HepG2 (cell line): ENCODE data around the gene NATD1. TPM values are rescaled to one million over a fixed set of nuclear protein-coding genes. Genes with fewer than 3 reads are reported as not detected.

Source experiments
- ATAC-seq: fragments of 200-7000 bp; cut with Tn5 transposase; 3 replicates; pipeline ENCODE4 v1.9.1; 2020; ENCODE audit warnings: mild to moderate bottlenecking, moderate library complexity
- BruUV-seq: library from RNA; stranded (reverse); fragments of 400-500 nt; replicated peaks from 2 replicates; lab custom pipeline; 2021; lab: Mats Ljungman, UMichigan
- CTCF ChIA-PET: fragments of 300-600 bp; formaldehyde crosslinking; extraction: SDS; loops from one replicate; lab custom pipeline; 2021; ENCODE audit warnings: low total read pairs, inconsistent platforms, low intra/inter-chr PET ratio; lab: Yijun Ruan, JAX
- POLR2A ChIA-PET: fragments of 350-600 bp; sonication (Branson Sonifier 250); formaldehyde crosslinking; loops from one replicate; lab custom pipeline; 2020; ENCODE audit warnings: antibody characterized with exemption, inconsistent platforms; lab: Yijun Ruan, JAX
- DNase-seq: peaks from one replicate; pipeline ENCODE4 v3.0.0-alpha.2; 2015; ENCODE audit warnings: low spot score
- FAIRE-seq: peaks from 3 replicates; lab custom pipeline; 2011; peaks lifted over from hg19 to GRCh38; lab: Jason Lieb, UNC
- H2AFZ ChIP-seq: one replicate; pipeline ENCODE4 v1.6.1; 2011; ENCODE audit warnings: low read length, inconsistent platforms
- H3K27ac ChIP-seq: fragments of 300-600 bp; 3 replicates; pipeline ENCODE4 v1.8.0; 2011; ENCODE audit warnings: mixed run types, mild to moderate bottlenecking, mixed read lengths, low read length, inconsistent platforms; ENCODE audit not compliant: insufficient read depth; ENCODE audit errors: extremely low read length
- H3K27me3 ChIP-seq, 2 experiments: fragments of 200-600 bp in 1 of 2; 2 replicates in 1 of 2; 3 replicates in 1 of 2; pipeline versions ENCODE4 v1.6.0 to v1.8.0; 2011; ENCODE audit warnings: low read length in 2 of 2, mild to moderate bottlenecking in 2 of 2, moderate library complexity in 2 of 2, inconsistent platforms in 1 of 2; ENCODE audit not compliant: insufficient read depth in 2 of 2, control insufficient read depth in 1 of 2
- H3K36me3 ChIP-seq, 2 experiments: fragments of 200-600 bp in 1 of 2; replicated peaks in 1 of 2; 2 replicates in 1 of 2; 3 replicates in 1 of 2; pipeline versions ENCODE4 v1.5.1 to v1.8.0; 2011; ENCODE audit warnings: low read length in 2 of 2, inconsistent platforms in 1 of 2; ENCODE audit not compliant: insufficient read depth in 2 of 2, control insufficient read depth in 1 of 2
- H3K4me1 ChIP-seq: 2 replicates; pipeline ENCODE4 v1.5.1; 2012; ENCODE audit warnings: low read length, inconsistent platforms; ENCODE audit not compliant: insufficient read depth
- H3K4me2 ChIP-seq: 2 replicates; pipeline ENCODE4 v1.6.0; 2011; ENCODE audit warnings: low read depth, low read length, inconsistent platforms
- H3K4me3 ChIP-seq, 3 experiments: fragments of 200-600 bp in 1 of 3; sonication (generic), shearing (Covaris generic) in 1 of 3; replicated peaks in 1 of 3; 2 replicates each; pipeline ENCODE4 v1.5.1; 2011 to 2016; ENCODE audit warnings: low read length in 3 of 3, inconsistent platforms in 2 of 3, low read depth in 2 of 3, mild to moderate bottlenecking in 2 of 3, control low read depth in 1 of 3, mixed read lengths in 1 of 3; ENCODE audit not compliant: insufficient read depth in 1 of 3
- H3K79me2 ChIP-seq: one replicate; pipeline ENCODE4 v1.6.1; 2011; ENCODE audit warnings: low read length, inconsistent platforms; ENCODE audit not compliant: insufficient read depth
- H3K9ac ChIP-seq: 2 replicates; pipeline ENCODE4 v1.6.0; 2011; ENCODE audit warnings: mild to moderate bottlenecking, low read depth, low read length, inconsistent platforms; ENCODE audit not compliant: insufficient read depth
- H3K9me3 ChIP-seq: 2 replicates; pipeline ENCODE4 v1.5.1; 2012; ENCODE audit warnings: mild to moderate bottlenecking, low read length
- H4K20me1 ChIP-seq: 2 replicates; pipeline ENCODE4 v1.6.0; 2011; ENCODE audit warnings: inconsistent platforms, mild to moderate bottlenecking, low read length, moderate library complexity; ENCODE audit not compliant: insufficient read depth
- AGO2 ChIP-seq: fragments of 200-400 bp; formaldehyde crosslinking; optimal IDR thresholded peaks from 2 replicates; pipeline ENCODE3; 2017; ENCODE audit warnings: mild to moderate bottlenecking, low read depth, low read length, moderate library complexity
- BORCS8-MEF2B ChIP-seq: sonication (generic); formaldehyde crosslinking; IDR thresholded peaks from 2 replicates; pipeline ENCODE4 v1.8.0; 2022; ENCODE audit warnings: mild to moderate bottlenecking, missing genetic modification reagents
- KLF6 ChIP-seq: IDR thresholded peaks from 2 replicates; pipeline ENCODE4 v1.8.0; 2016; ENCODE audit warnings: missing biosample characterization, missing genetic modification reagents
- MTF2 ChIP-seq: sonication (generic); formaldehyde crosslinking; IDR thresholded peaks from 2 replicates; pipeline ENCODE4 v1.5.0; 2020; ENCODE audit warnings: missing genetic modification reagents, borderline replicate concordance
- RBFOX2 ChIP-seq: fragments of 200-400 bp; formaldehyde crosslinking; IDR thresholded peaks from 2 replicates; pipeline ENCODE4 v1.6.1; 2017; ENCODE audit warnings: low read depth, mild to moderate bottlenecking, low read length
- THAP11 ChIP-seq: IDR thresholded peaks from 2 replicates; pipeline ENCODE4 v1.6.1; 2016; ENCODE audit warnings: missing biosample characterization, missing genetic modification reagents
- YEATS2 ChIP-seq: sonication (generic); formaldehyde crosslinking; IDR thresholded peaks from 2 replicates; pipeline ENCODE4 v1.4.0; 2020; ENCODE audit warnings: missing genetic modification reagents, borderline replicate concordance
- ZBTB21 ChIP-seq: sonication (generic); formaldehyde crosslinking; IDR thresholded peaks from 2 replicates; pipeline ENCODE4 v1.4.0; 2020; ENCODE audit warnings: missing genetic modification reagents
- ZBTB38 ChIP-seq: sonication (generic); formaldehyde crosslinking; IDR thresholded peaks from 2 replicates; pipeline ENCODE4 v1.5.1; 2020; ENCODE audit warnings: mild to moderate bottlenecking, missing genetic modification reagents
- ZNF720 ChIP-seq: sonication (generic); formaldehyde crosslinking; IDR thresholded peaks from 2 replicates; pipeline ENCODE4 v1.4.0; 2020; ENCODE audit warnings: missing genetic modification reagents
- WGBS: methylation state at CpG from one replicate; pipeline ENCODE4 v1.1.6; 2017; ENCODE audit warnings: low lambda C conversion rate; 5-methylcytosine and 5-hydroxymethylcytosine counted together
- in situ Hi-C: cut with HindIII; loops from 2 replicates; pipeline ENCODE4 v1.10.0; 2017; ENCODE audit warnings: low pct_unique_long_range_greater_than_20kb; ENCODE audit not compliant: extremely low pct_ligation_motif_present
- intact Hi-C: fragments of 100-400 bp; cut with micrococcal nuclease; formaldehyde crosslinking; loops from one replicate; pipeline ENCODE4 v1.10.0; 2022; ENCODE audit not compliant: unreplicated experiment
- polyA plus RNA-seq, 8 experiments: library from polyadenylated mRNA; depleted of rRNA in 3 of 8; stranded (reverse) in 7 of 8; unstranded in 1 of 8; fragments of >200 nt; fragmentation: Illumina TruSeq in 4 of 8; extraction: Trizol in 4 of 8; gene quantifications; 2 replicates each; pipeline versions ENCODE4 v1.2.1 to v1.2.3, GENCODE V29; 2011 to 2016; ENCODE audit warnings: low read depth in 4 of 8, missing spikeins in 1 of 8, mixed read lengths in 1 of 8; ENCODE audit not compliant: insufficient read depth in 1 of 8
- total RNA-seq, 5 experiments: library from RNA; depleted of rRNA; stranded (reverse); fragments of >200 nt; fragmentation: Illumina TruSeq; extraction: Trizol; gene quantifications; 2 replicates each; pipeline ENCODE4 v1.2.3, GENCODE V29; 2016; ENCODE audit warnings: low read depth in 1 of 5
- TF ChIP-seq, protein P1 (sequence below): sonication (generic); formaldehyde crosslinking; IDR thresholded peaks from 2 replicates; pipeline ENCODE4 v1.8.0; 2022; ENCODE audit warnings: missing genetic modification reagents, mild to moderate bottlenecking, inconsistent platforms, borderline replicate concordance
- TF ChIP-seq, protein P2 (sequence below): sonication (generic); formaldehyde crosslinking; IDR thresholded peaks from 2 replicates; pipeline ENCODE4 v1.9.0; 2021; ENCODE audit warnings: missing genetic modification reagents, mild to moderate bottlenecking, borderline replicate concordance

Gene NATD1
- total and polyA plus RNA-seq, 2 of the 13 experiments (the other 11 are each of a cell fraction or from before 2014, with no cell fraction given): 0.31 to 2.3 TPM

GRCh38 chr17:21301593-21302550, 48.7 kb upstream of the NATD1 start:
- TF ChIP-seq RBFOX2 (0 out of 2 replicates have a peak, but pooled peaks have one; percentile 34), ZNF720 (CRISPR knock-in tag) (no peak), AGO2 (peak; percentile 67)
- no peak for DNase-seq
- H4K20me1 ChIP-seq: peaks cover 14% of the 10 kb centered on the region; the same call in 1 of the 2 replicates
- no peaks in the 10 kb centered on the region; a peak in 1 of 5 replicates for H3K27me3 ChIP-seq
- intact Hi-C loops: no loop called here
- no peak overlapping the region for H2AFZ ChIP-seq
- no peaks in the 10 kb centered on the region for H3K4me1 ChIP-seq
- in situ Hi-C loops: loop anchor here (25.0 kb wide), 1 partner anchor 460 kb away; no protein-coding TSS in a partner anchor
- no peak overlapping the region for H3K27ac ChIP-seq
- no peak for FAIRE-seq
- POLR2A ChIA-PET: interaction anchor here (0.7 kb wide), 1 partner anchor 15 kb away, joined by 4 read pairs; no protein-coding TSS in a partner anchor
- WGBS: 52% methylated on average over 16 of the region's 19 CpGs
- ATAC-seq: no peak
- no peak overlapping the region for H3K4me3 ChIP-seq
- no peak overlapping the region for H3K9ac ChIP-seq
- peaks cover under 1% of the 10 kb centered on the region for H3K79me2 ChIP-seq
- no peak overlapping the region for H3K4me2 ChIP-seq
- CTCF ChIA-PET: no interaction called here
- no TSS peak for BruUV-seq
- peaks cover 29 to 59% of the 10 kb centered on the region in 2 experiments for H3K36me3 ChIP-seq
- H3K9me3 ChIP-seq: no peaks in the 10 kb centered on the region

DNA sequence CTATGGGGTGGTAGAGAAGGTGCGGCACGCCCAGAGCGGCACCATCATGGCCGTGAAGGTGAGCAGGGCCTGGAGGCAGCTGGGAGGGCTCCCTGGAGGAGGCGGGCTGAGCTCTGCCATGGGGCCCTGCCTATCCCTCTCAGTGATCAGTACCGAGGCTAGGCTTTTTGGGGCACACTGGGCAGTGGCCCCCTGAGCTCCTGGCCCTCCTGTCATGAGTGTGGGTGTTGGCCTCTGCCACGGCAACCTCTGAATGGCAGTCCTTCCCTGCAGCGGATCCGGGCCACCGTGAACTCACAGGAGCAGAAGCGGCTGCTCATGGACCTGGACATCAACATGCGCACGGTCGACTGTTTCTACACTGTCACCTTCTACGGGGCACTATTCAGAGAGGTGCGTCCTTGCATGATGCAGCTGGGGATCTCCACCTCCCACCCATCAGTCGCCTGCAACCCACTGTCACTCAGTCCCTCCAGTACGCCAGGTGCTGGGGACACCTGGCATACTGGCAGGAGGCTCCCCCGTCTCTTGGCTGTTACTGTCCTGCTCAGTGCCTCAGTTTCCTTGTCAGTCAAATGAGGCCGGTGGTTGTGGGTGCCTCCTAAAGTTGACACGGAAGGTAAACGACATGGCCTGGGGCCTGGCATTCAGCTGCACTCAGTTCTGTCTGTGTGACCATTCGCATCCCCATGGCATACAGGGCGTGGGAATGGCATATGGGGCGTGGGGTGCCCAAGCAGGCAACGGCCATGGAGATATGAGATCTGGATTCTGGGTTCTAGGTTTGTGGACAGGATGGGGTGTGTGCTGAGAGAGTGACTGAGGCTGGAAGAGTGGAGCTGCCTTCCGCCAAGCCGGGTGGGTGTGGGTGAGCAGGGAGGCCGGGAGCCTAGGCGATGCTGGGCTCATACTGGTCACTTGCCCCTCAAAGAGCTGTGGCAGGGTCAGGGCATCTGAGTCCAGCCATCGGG, 47.7 kb upstream of the NATD1 start:
- FAIRE-seq: no peak
- Histone ChIP-seq H2AFZ (no peak overlapping the region), H3K4me1 (no peaks in the 10 kb centered on the region), H3K4me2 (no peak overlapping the region), H3K9ac (no peak overlapping the region), H3K9me3 (no peaks in the 10 kb centered on the region), H3K27me3 (no peaks in the 10 kb centered on the region; a peak in 1 of 5 replicates), H3K79me2 (peaks cover 10% of the 10 kb centered on the region), H3K4me3 (no peak overlapping the region), H4K20me1 (peaks cover 24% of the 10 kb centered on the region; the same call in 1 of the 2 replicates), H3K27ac (no peak overlapping the region), H3K36me3 (peaks cover 29 to 65% of the 10 kb centered on the region in 2 experiments)
- BruUV-seq: no TSS peak
- intact Hi-C loops (no loop called here), in situ Hi-C loops (loop anchor here (25.0 kb wide), 1 partner anchor 461 kb away; no protein-coding TSS in a partner anchor)
- CTCF ChIA-PET: no interaction called here
- POLR2A ChIA-PET: no interaction called here
- ATAC-seq: no peak
- 68% methylated on average over 29 of the region's 31 CpGs for WGBS
- no peak for DNase-seq
- TF ChIP-seq BORCS8-MEF2B (CRISPR knock-in tag) (no peak), THAP11 (no peak), KLF6 (CRISPR knock-in tag) (no peak), ZBTB21 (CRISPR knock-in tag) (no peak), ZBTB38 (CRISPR knock-in tag) (no peak), MTF2 (CRISPR knock-in tag) (no peak), YEATS2 (CRISPR knock-in tag) (no peak)
- TF ChIP-seq, protein P1, sequence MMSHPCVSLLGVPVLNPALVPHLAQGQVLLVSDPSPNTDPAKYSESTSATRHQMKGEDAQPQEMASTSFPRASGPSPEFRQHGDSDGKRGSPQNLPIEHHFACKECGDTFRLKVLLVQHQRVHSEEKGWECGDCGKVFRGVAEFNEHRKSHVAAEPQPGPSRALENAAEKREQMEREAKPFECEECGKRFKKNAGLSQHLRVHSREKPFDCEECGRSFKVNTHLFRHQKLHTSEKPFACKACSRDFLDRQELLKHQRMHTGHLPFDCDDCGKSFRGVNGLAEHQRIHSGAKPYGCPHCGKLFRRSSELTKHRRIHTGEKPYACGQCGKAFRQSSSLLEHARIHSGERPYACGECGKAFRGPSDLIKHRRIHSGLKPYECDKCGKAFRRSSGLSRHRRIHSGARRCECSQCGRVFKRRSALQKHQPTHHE (CRISPR knock-in tag): no peak
- TF ChIP-seq, protein P2, sequence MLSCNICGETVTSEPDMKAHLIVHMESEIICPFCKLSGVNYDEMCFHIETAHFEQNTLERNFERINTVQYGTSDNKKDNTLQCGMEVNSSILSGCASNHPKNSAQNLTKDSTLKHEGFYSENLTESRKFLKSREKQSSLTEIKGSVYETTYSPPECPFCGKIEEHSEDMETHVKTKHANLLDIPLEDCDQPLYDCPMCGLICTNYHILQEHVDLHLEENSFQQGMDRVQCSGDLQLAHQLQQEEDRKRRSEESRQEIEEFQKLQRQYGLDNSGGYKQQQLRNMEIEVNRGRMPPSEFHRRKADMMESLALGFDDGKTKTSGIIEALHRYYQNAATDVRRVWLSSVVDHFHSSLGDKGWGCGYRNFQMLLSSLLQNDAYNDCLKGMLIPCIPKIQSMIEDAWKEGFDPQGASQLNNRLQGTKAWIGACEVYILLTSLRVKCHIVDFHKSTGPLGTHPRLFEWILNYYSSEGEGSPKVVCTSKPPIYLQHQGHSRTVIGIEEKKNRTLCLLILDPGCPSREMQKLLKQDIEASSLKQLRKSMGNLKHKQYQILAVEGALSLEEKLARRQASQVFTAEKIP (CRISPR knock-in tag): no peak
